Activated CD4-positive, alpha-beta memory T cell treated with anti-CD3 and anti-CD28 coated beads, Interleukin-2, amount 10 ng/mL, durations not matched to agents 7 days and 5 days (primary cell): ENCODE measurements around the gene FLACC1. TPM values are rescaled to one million over a fixed set of nuclear protein-coding genes. Genes with fewer than 3 reads are reported as not detected.

Experiments used
- CTCF ChIA-PET: fragments of 350-600 bp; sonication (Branson Sonifier 250); formaldehyde crosslinking; loops from one replicate; lab custom pipeline; 2021; ENCODE audit warnings: antibody characterized with exemption, inconsistent platforms; lab: Charles Lee
- POLR2A ChIA-PET: fragments of 350-600 bp; sonication (Branson Sonifier 250); formaldehyde crosslinking; loops from one replicate; lab custom pipeline; 2021; ENCODE audit warnings: antibody characterized with exemption; lab: Charles Lee
- DNase-seq: peaks from one replicate; pipeline ENCODE4 v3.0.0-alpha.2; 2020
- H3K27ac Mint-ChIP-seq: one replicate; pipeline ENCODE4 v1.8.0; 2021; ENCODE audit warnings: mild to moderate bottlenecking, mixed read lengths
- H3K27me3 Mint-ChIP-seq: one replicate; pipeline ENCODE4 v1.8.0; 2021; ENCODE audit warnings: mixed read lengths
- H3K36me3 Mint-ChIP-seq: one replicate; pipeline ENCODE4 v1.8.0; 2021; ENCODE audit warnings: low read depth, mixed read lengths
- H3K4me1 Mint-ChIP-seq: one replicate; pipeline ENCODE4 v1.8.0; 2021; ENCODE audit warnings: mixed read lengths
- H3K4me3 Mint-ChIP-seq: one replicate; pipeline ENCODE4 v1.8.0; 2021; ENCODE audit warnings: mild to moderate bottlenecking, mixed read lengths
- H3K9me3 Mint-ChIP-seq: one replicate; pipeline ENCODE4 v1.8.0; 2021; ENCODE audit warnings: mixed read lengths
- total RNA-seq, 2 experiments: library from RNA; stranded (reverse); gene quantifications; one replicate each; pipeline ENCODE4 v1.2.3, GENCODE V29; 2021

FLACC1 gene
- total RNA-seq, result 1 to 10 TPM; 2.7 to 3.1 TPM

- DNase-seq, result no peak
- H3K9me3 Mint-ChIP-seq, result peaks cover 4% of the 10 kb centered on the region
- CTCF ChIA-PET, result no interaction called here
- peaks cover 36% of the 10 kb centered on the region for H3K36me3 Mint-ChIP-seq
- H3K4me1 Mint-ChIP-seq, result peaks cover 21% of the 10 kb centered on the region
- no peaks in the 10 kb centered on the region for H3K27me3 Mint-ChIP-seq
- H3K4me3 Mint-ChIP-seq, result no peak within 1 kb of the TSS
- POLR2A ChIA-PET, result interaction anchor here (1.0 kb wide), 2 partner anchors 92 to 94 kb away, joined by 3 read pairs; no protein-coding TSS in a partner anchor
- no peak within 1 kb of the TSS for H3K27ac Mint-ChIP-seq
Observed at GRCh38 chr2:201357221-201357620, at the start of gene FLACC1. FLACC1 (minus strand) TSS chr2:201357345; CDS start chr2:201351404, 5,941 bp downstream.

- no peaks in the 10 kb centered on the region for H3K9me3 Mint-ChIP-seq
- POLR2A ChIA-PET, result interaction anchor here (0.7 to 2.8 kb wide), 6 partner anchors 8 to 173 kb away, joined by 3 to 22 read pairs (median 6); partner anchors contain the start of genes STRADB and TRAK2
- no peak for DNase-seq
- H3K27me3 Mint-ChIP-seq, result no peaks in the 10 kb centered on the region
- peaks cover 45% of the 10 kb centered on the region for H3K4me1 Mint-ChIP-seq
- peaks cover 48% of the 10 kb centered on the region for H3K36me3 Mint-ChIP-seq
- peak overlapping the region; percentile 44 for H3K27ac Mint-ChIP-seq
- H3K4me3 Mint-ChIP-seq, result no peak overlapping the region
- CTCF ChIA-PET, result interaction anchor here (1.2 kb wide), 1 partner anchor 443 kb away, joined by 3 read pairs; the partner anchor contains the start of gene ORC2
Observed at GRCh38 chr2:201406077-201406662, 49.0 kb upstream of the FLACC1 start.

GRCh38 chr2:201404699-201405280, 47.6 kb upstream of the FLACC1 start:
- Mint-ChIP-seq H3K27ac (peak overlapping the region; percentile 47), H3K27me3 (no peaks in the 10 kb centered on the region), H3K4me1 (peaks cover 46% of the 10 kb centered on the region), H3K36me3 (peaks cover 42% of the 10 kb centered on the region), H3K9me3 (no peaks in the 10 kb centered on the region), H3K4me3 (no peak overlapping the region)
- no peak for DNase-seq
- ChIA-PET POLR2A (interaction anchor here (0.6 to 2.8 kb wide), 9 partner anchors 9 to 862 kb away, joined by 3 to 11 read pairs (median 3); partner anchors contain the start of gene TRAK2), CTCF (interaction anchor here (0.8 to 1.3 kb wide), 4 partner anchors 9 to 168 kb away, joined by 3 to 4 read pairs (median 4); partner anchors contain the start of gene STRADB)

- Mint-ChIP-seq H3K36me3 (peaks cover 49% of the 10 kb centered on the region), H3K27ac (no peak overlapping the region), H3K27me3 (no peaks in the 10 kb centered on the region), H3K9me3 (no peaks in the 10 kb centered on the region), H3K4me3 (no peak overlapping the region), H3K4me1 (peaks cover 46% of the 10 kb centered on the region)
- ChIA-PET CTCF (interaction anchor here (0.8 kb wide), 1 partner anchor 172 kb away, joined by 3 read pairs; no protein-coding TSS in a partner anchor), POLR2A (no interaction called here)
- no peak for DNase-seq
Observed at GRCh38 chr2:201403880-201404279, 46.7 kb upstream of the FLACC1 start.

GRCh38 chr2:201402651-201403562, 45.8 kb upstream of the FLACC1 start:
- ChIA-PET POLR2A (interaction anchor here (2.0 kb wide), 1 partner anchor 48 kb away, joined by 5 read pairs; the partner anchor contains the start of genes STRADB and TRAK2), CTCF (interaction anchor here (0.8 kb wide), 1 partner anchor 171 kb away, joined by 3 read pairs; no protein-coding TSS in a partner anchor)
- H3K36me3 Mint-ChIP-seq, result peaks cover 51% of the 10 kb centered on the region
- H3K27me3 Mint-ChIP-seq, result no peaks in the 10 kb centered on the region
- H3K9me3 Mint-ChIP-seq, result no peaks in the 10 kb centered on the region
- no peak for DNase-seq
- no peak overlapping the region for H3K27ac Mint-ChIP-seq
- H3K4me1 Mint-ChIP-seq, result peaks cover 45% of the 10 kb centered on the region
- no peak overlapping the region for H3K4me3 Mint-ChIP-seq

GRCh38 chr2:201401815-201402214, 44.7 kb upstream of the FLACC1 start:
- H3K4me1 Mint-ChIP-seq, result peaks cover 38% of the 10 kb centered on the region
- peaks cover 48% of the 10 kb centered on the region for H3K36me3 Mint-ChIP-seq
- ChIA-PET CTCF (no interaction called here), POLR2A (interaction anchor here (2.0 kb wide), 1 partner anchor 49 kb away, joined by 5 read pairs; the partner anchor contains the start of genes STRADB and TRAK2)
- no peaks in the 10 kb centered on the region for H3K9me3 Mint-ChIP-seq
- no peaks in the 10 kb centered on the region for H3K27me3 Mint-ChIP-seq
- H3K27ac Mint-ChIP-seq, result no peak overlapping the region
- no peak for DNase-seq
- no peak overlapping the region for H3K4me3 Mint-ChIP-seq

- no peak overlapping the region for H3K27ac Mint-ChIP-seq
- no peak overlapping the region for H3K4me3 Mint-ChIP-seq
- no peak for DNase-seq
- H3K9me3 Mint-ChIP-seq, result no peaks in the 10 kb centered on the region
- H3K4me1 Mint-ChIP-seq, result peaks cover 4% of the 10 kb centered on the region
- peaks cover 47% of the 10 kb centered on the region for H3K36me3 Mint-ChIP-seq
- no peaks in the 10 kb centered on the region for H3K27me3 Mint-ChIP-seq
- ChIA-PET POLR2A (no interaction called here), CTCF (no interaction called here)
Observed at GRCh38 chr2:201396595-201396994, 39.5 kb upstream of the FLACC1 start.

GRCh38 chr2:201383136-201383535, 26.0 kb upstream of the FLACC1 start:
- POLR2A ChIA-PET, result interaction anchor here (1.3 kb wide), 1 partner anchor 62 kb away, joined by 3 read pairs; no protein-coding TSS in a partner anchor
- Mint-ChIP-seq H3K4me3 (no peak overlapping the region), H3K9me3 (no peaks in the 10 kb centered on the region), H3K36me3 (peaks cover 61% of the 10 kb centered on the region), H3K4me1 (no peaks in the 10 kb centered on the region), H3K27me3 (no peaks in the 10 kb centered on the region), H3K27ac (no peak overlapping the region)
- CTCF ChIA-PET, result interaction anchor here (1.5 kb wide), 1 partner anchor 19 kb away, joined by 4 read pairs; no protein-coding TSS in a partner anchor
- DNase-seq, result no peak

GRCh38 chr2:201378496-201379397, 21.6 kb upstream of the FLACC1 start:
- no peak overlapping the region for H3K27ac Mint-ChIP-seq

GRCh38 chr2:201377218-201377617, 20.1 kb upstream of the FLACC1 start:
- no peak for DNase-seq
- Mint-ChIP-seq H3K9me3 (peaks cover 4% of the 10 kb centered on the region), H3K36me3 (peaks cover 59% of the 10 kb centered on the region), H3K4me3 (no peak overlapping the region), H3K4me1 (no peaks in the 10 kb centered on the region), H3K27ac (no peak overlapping the region), H3K27me3 (no peaks in the 10 kb centered on the region)
- ChIA-PET CTCF (interaction anchor here (0.6 kb wide), 1 partner anchor 801 kb away, joined by 3 read pairs; no protein-coding TSS in a partner anchor), POLR2A (no interaction called here)

More at GRCh38 chr2:201378496-201379397, 21.6 kb upstream of the FLACC1 start:
- ChIA-PET CTCF (interaction anchor here (0.6 to 1.5 kb wide), 2 partner anchors 146 to 901 kb away, joined by 3 read pairs; no protein-coding TSS in a partner anchor), POLR2A (no interaction called here)
- DNase-seq, result no peak
- peaks cover 56% of the 10 kb centered on the region for H3K36me3 Mint-ChIP-seq
- H3K27me3 Mint-ChIP-seq, result no peaks in the 10 kb centered on the region
- no peak overlapping the region for H3K4me3 Mint-ChIP-seq
- peaks cover 4% of the 10 kb centered on the region for H3K9me3 Mint-ChIP-seq
- no peaks in the 10 kb centered on the region for H3K4me1 Mint-ChIP-seq

- DNase-seq, result no peak
- CTCF ChIA-PET, result no interaction called here
- Mint-ChIP-seq H3K4me3 (no peak overlapping the region), H3K27me3 (no peaks in the 10 kb centered on the region), H3K27ac (no peak overlapping the region), H3K9me3 (peaks cover 27% of the 10 kb centered on the region), H3K4me1 (peaks cover 2% of the 10 kb centered on the region), H3K36me3 (peaks cover 91% of the 10 kb centered on the region)
- POLR2A ChIA-PET, result no interaction called here
Observed at GRCh38 chr2:201369775-201370174, 12.6 kb upstream of the FLACC1 start.
